Measurements from ENCODE around the gene PLA2G3. TPM values are rescaled to one million over a fixed set of nuclear protein-coding genes. Genes with fewer than 3 reads are reported as not detected.

The PLA2G3 gene
- total and polyA plus RNA-seq, 2 of the 8 experiments (the other 6 are each of a cell fraction or from before 2014, with no cell fraction given): 18.1 to 25.9 TPM

DNA sequence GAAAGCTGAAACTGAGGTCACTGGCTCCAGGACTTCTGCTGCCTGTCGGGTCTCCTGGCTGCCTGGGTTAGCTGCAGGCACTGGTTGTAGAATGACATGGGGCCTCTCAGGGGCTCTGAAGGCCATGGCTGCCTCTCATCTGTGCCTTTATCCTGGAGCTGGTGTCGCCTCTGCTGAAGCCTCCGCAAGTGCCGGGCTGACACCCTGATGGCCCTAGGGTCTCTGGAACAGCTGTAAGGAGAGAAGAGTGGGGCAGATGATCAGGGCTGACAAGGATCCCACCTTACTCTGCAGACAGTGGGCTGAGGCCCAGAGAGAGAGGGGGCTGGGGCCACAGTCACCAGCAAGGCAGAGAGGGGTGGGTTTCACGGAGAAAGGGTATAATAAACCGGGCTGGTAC, 4.6 kb downstream of the PLA2G3 start:
- Histone ChIP-seq H3K4me2 (ENCODE audit: insufficient read depth in 1 of 2, low read depth in 2 of 2, low read length in 2 of 2) (no peak overlapping the region), H3K9me3 (ENCODE audit: insufficient read depth in 2 of 2, low read depth in 1 of 2, low read length in 1 of 2) (no peaks in the 10 kb centered on the region), H3K56ac (replicated peaks; ENCODE audit: insufficient read length, low read depth, low read length) (no peak overlapping the region), H3K18ac (ENCODE audit: extremely low read depth, low read length) (no peak overlapping the region), H4K91ac (replicated peaks; ENCODE audit: insufficient read length, low read length) (no peak overlapping the region), H4K20me1 (replicated peaks in 1 of 2; ENCODE audit: control insufficient read depth in 1 of 2, insufficient read depth in 2 of 2, low read length in 2 of 2) (peaks cover 4 to 23% of the 10 kb centered on the region in 2 experiments), H2BK12ac (ENCODE audit: low read depth, low read length) (no peak overlapping the region), H3K9ac (replicated peaks in 1 of 4; ENCODE audit: extremely low read depth in 1 of 4, low read depth in 3 of 4, low read length in 3 of 4) (no peak overlapping the region), H2BK20ac (ENCODE audit: low read length) (no peak overlapping the region), H4K8ac (ENCODE audit: extremely low read depth, insufficient read depth, low read length) (no peak overlapping the region), H2BK5ac (ENCODE audit: low read depth, low read length) (no peak overlapping the region), H3K79me1 (ENCODE audit: low read depth, low read length) (peaks cover 15% of the 10 kb centered on the region; the same call in 1 of the 2 replicates), H3K4me3 (ENCODE audit: extremely low read depth in 1 of 4, insufficient read depth in 2 of 4, low read depth in 3 of 4, low read length in 4 of 4) (no peak overlapping the region), H2AFZ (ENCODE audit: low read length) (no peak overlapping the region), H2BK15ac (ENCODE audit: low read length) (no peak overlapping the region), H3K4ac (replicated peaks; ENCODE audit: insufficient read length, low read depth, low read length) (no peak overlapping the region), H3K27ac (ENCODE audit: low read depth, low read length) (no peak overlapping the region), H3K23ac (ENCODE audit: insufficient read length) (no peak overlapping the region), H3K79me2 (ENCODE audit: control insufficient read depth in 1 of 2, insufficient read depth in 2 of 2, low read length in 2 of 2) (peaks cover 0 to 20% of the 10 kb centered on the region in 2 experiments; a peak in 3 of 4 replicates), H3K4me1 (replicated peaks in 1 of 4; ENCODE audit: control insufficient read depth in 3 of 4, insufficient read depth in 4 of 4, low read length in 3 of 4) (peaks cover 7 to 20% (median 11%) of the 10 kb centered on the region in 4 experiments), H2AK5ac (ENCODE audit: low read depth, low read length) (no peak overlapping the region), H3K27me3 (replicated peaks in 1 of 4; ENCODE audit: control insufficient read depth in 3 of 4, extremely low read depth in 1 of 4, insufficient read depth in 3 of 4, low read length in 3 of 4) (no peaks in the 10 kb centered on the region), H3K14ac (ENCODE audit: insufficient read length) (no peak overlapping the region), H3K36me3 (ENCODE audit: control insufficient read depth in 2 of 4, insufficient read depth in 4 of 4, low read length in 3 of 4) (peaks cover 10 to 29% (median 18%) of the 10 kb centered on the region in 4 experiments; a peak in 7 of 8 replicates), H4K5ac (ENCODE audit: insufficient read length, low read depth, low read length) (no peak overlapping the region), H3K23me2 (ENCODE audit: low read depth, low read length) (peaks cover 12% of the 10 kb centered on the region), H2BK120ac (replicated peaks; ENCODE audit: low read depth, low read length) (no peak overlapping the region)
- ChIA-PET CTCF (ENCODE audit: partially characterized antibody) (interaction anchor here (0.6 to 2.5 kb wide), 7 partner anchors 8 to 617 kb away, joined by 3 to 16 read pairs (median 4); partner anchors contain the start of genes INPP5J and SELENOM), POLR2A (ENCODE audit: partially characterized antibody) (interaction anchor here (0.8 to 2.7 kb wide), 3 partner anchors 11 to 28 kb away, joined by 4 to 9 read pairs (median 8); partner anchors contain the start of genes INPP5J and SELENOM)
- FAIRE-seq: no peak
- no peak for DNase-seq (ENCODE audit: low read depth in 1 of 2, low spot score in 2 of 2)
- WGBS, 2 experiments (ENCODE audit: extremely low coverage in 1 of 2, insufficient coverage in 1 of 2, insufficient read length in 1 of 2, insufficient replicate concordance in 2 of 2, low coverage in 1 of 2, low lambda C conversion rate in 2 of 2, missing lambda C conversion rate in 1 of 2): 88% methylated on average over 6 of the region's 6 CpGs; no CpG with 5 or more reads in 1 of the 2 experiments
- TF ChIP-seq NRF1 (IDR thresholded peaks at IDR 0.05; ENCODE audit: low read depth, low read length) (no peak), YY1 (IDR thresholded peaks at IDR 0.05; ENCODE audit: low read depth, low read length) (no peak)

All from H1 (cell line).